ENCODE data around the gene BDKRB1. TPM values are rescaled to one million over a fixed set of nuclear protein-coding genes. Genes with fewer than 3 reads are reported as not detected.

BDKRB1 gene
- 2.8 and 5.5 TPM in 2 replicates for total RNA-seq

GRCh38 chr14:96255501-96256366, at the start of gene BDKRB1:
TSS of gene BDKRB1 (plus strand) at chr14:96256210. CDS start at chr14:96263683, 7,473 bp downstream.

Other genes starting within 250 kb of the BDKRB1 start
- 0.49 and 0.65 TPM in 2 replicates for gene C14orf132, start 216.8 kb upstream of the BDKRB1 start, total RNA-seq
- gene BDKRB2, start 51.4 kb upstream of the BDKRB1 start, total RNA-seq, result 3.9 and 5.3 TPM in 2 replicates
- gene ATG2B, start 107.1 kb downstream of the BDKRB1 start, total RNA-seq, result 4.9 and 8.7 TPM in 2 replicates
- 25.8 and 27.3 TPM in 2 replicates for gene GSKIP, start 107.3 kb downstream of the BDKRB1 start, total RNA-seq
- gene AK7, start 135.9 kb downstream of the BDKRB1 start, total RNA-seq, result 1.4 and 1.9 TPM in 2 replicates
- gene PAPOLA, start 246.2 kb downstream of the BDKRB1 start, total RNA-seq, result 37.9 and 69.5 TPM in 2 replicates

Data from airway epithelial cell (primary cell).